Esophagus muscularis mucosa (tissue), 4 donors: ENCODE data around the gene LRRC63. TPM values are rescaled to one million over a fixed set of nuclear protein-coding genes. Genes with fewer than 3 reads are reported as not detected.
A peak's percentile ranks its signal among the peaks of the same experiment; 100 is the strongest.

Experiments used
- DNase-seq: peaks from one replicate; pipeline ENCODE4 v3.0.0-alpha.2; 2017; ENCODE audit errors: extremely low spot score
- H3K27ac ChIP-seq, 4 donors: fragments of 200-600 bp; sonication (generic); replicated peaks in 1 of 4; 1 replicate in 3 of 4; 2 replicates in 1 of 4; pipeline ENCODE4 v1.5.1; 2016 to 2019; ENCODE audit warnings: mild to moderate bottlenecking in 1 of 4
- H3K27me3 ChIP-seq, 4 donors: fragments of 200-600 bp; sonication (generic); one replicate each; pipeline versions ENCODE4 v1.5.1 to v1.6.0; 2016 to 2019
- H3K36me3 ChIP-seq, 4 donors: fragments of 200-600 bp; sonication (generic); one replicate each; pipeline ENCODE4 v1.5.1; 2016 to 2019
- H3K4me1 ChIP-seq, 4 donors: fragments of 200-600 bp; sonication (generic); one replicate each; pipeline ENCODE4 v1.5.1; 2016 to 2019
- H3K4me3 ChIP-seq, 4 donors: fragments of 200-600 bp; sonication (generic); 1 replicate in 2 of 4; 2 replicates in 2 of 4; pipeline ENCODE4 v1.5.1; 2016 to 2019; ENCODE audit warnings: mild to moderate bottlenecking in 4 of 4, moderate library complexity in 1 of 4
- H3K9me3 ChIP-seq, 4 donors: fragments of 200-600 bp; sonication (generic); 1 replicate in 3 of 4; 2 replicates in 1 of 4; pipeline ENCODE4 v1.5.1; 2016 to 2019
- CTCF ChIP-seq, 3 experiments: fragments of 200-600 bp in 2 of 3; fragments of 450-650 bp in 1 of 3; sonication (generic) in 2 of 3; IDR thresholded peaks; one replicate each; pipeline ENCODE4 v1.5.1; 2017 to 2019; ENCODE audit warnings: antibody characterized with exemption in 3 of 3, mild to moderate bottlenecking in 2 of 3, moderate library complexity in 1 of 3
- EP300 ChIP-seq: sonication (generic); formaldehyde crosslinking; IDR thresholded peaks from one replicate; pipeline ENCODE4 v1.6.1; 2017; ENCODE audit warnings: antibody characterized with exemption
- POLR2A ChIP-seq: fragments of 450-650 bp; IDR thresholded peaks from one replicate; pipeline ENCODE4 v1.6.1; 2017; ENCODE audit warnings: antibody characterized with exemption, moderate library complexity, mild to moderate bottlenecking, low read depth
- POLR2AphosphoS5 ChIP-seq, 2 donors: sonication (generic); formaldehyde crosslinking; IDR thresholded peaks; one replicate each; pipeline ENCODE4 v1.6.1; 2017; ENCODE audit warnings: antibody characterized with exemption in 2 of 2
- WGBS: methylation state at CpG from one replicate; pipeline ENCODE4 v1.1.5; 2018; 5-methylcytosine and 5-hydroxymethylcytosine counted together
- intact Hi-C: fragments of 100-400 bp; cut with DNase I; formaldehyde crosslinking; loops from one replicate; pipeline ENCODE4 v1.15.1; 2023
- total RNA-seq, 4 donors: library from RNA; depleted of rRNA; stranded (reverse); fragments of >200 nt; gene quantifications; one replicate each; pipeline versions ENCODE4 v1.1.0 to v1.2.1, GENCODE V29; 2016

LRRC63 gene
- total RNA-seq, 4 donors from 2014 or later: 0.19 TPM; not detected in 3

- Histone ChIP-seq H3K27ac (no peak overlapping the region), H3K4me3 (no peak overlapping the region), H3K9me3 (no peaks in the 10 kb centered on the region), H3K4me1 (peaks cover 0 to 9% (median 0%) of the 10 kb centered on the region in 4 donors), H3K36me3 (no peaks in the 10 kb centered on the region), H3K27me3 (peaks cover 0 to 14% (median 0%) of the 10 kb centered on the region in 4 donors)
- WGBS: 90% methylated on average over 2 of the region's 2 CpGs
- intact Hi-C loops: no loop called here
- DNase-seq: no peak
- TF ChIP-seq EP300: no peak
- no peak for TF ChIP-seq POLR2AphosphoS5 (IDR thresholded peaks at IDR 0.05)
- no peak for TF ChIP-seq POLR2A
- TF ChIP-seq CTCF (IDR thresholded peaks at IDR 0.05): no peak
These were observed 38.1 kb upstream of the LRRC63 start for GRCh38 chr13:46173656-46174055.

GRCh38 chr13:46176756-46177155 is 35.0 kb upstream of the LRRC63 start:
- TF ChIP-seq EP300: no peak
- no peak for TF ChIP-seq CTCF (IDR thresholded peaks at IDR 0.05)
- H3K4me3 ChIP-seq: no peak overlapping the region
- H3K36me3 ChIP-seq: no peaks in the 10 kb centered on the region
- H3K27ac ChIP-seq: peak overlapping the region in 2 of 4 donors; percentile 5 to 35
- DNase-seq: no peak
- peaks cover 0 to 12% (median 0%) of the 10 kb centered on the region in 4 donors for H3K27me3 ChIP-seq
- H3K4me1 ChIP-seq: no peaks in the 10 kb centered on the region
- no peaks in the 10 kb centered on the region for H3K9me3 ChIP-seq
- WGBS: 49% methylated on average over 3 of the region's 3 CpGs
- intact Hi-C loops: no loop called here

- TF ChIP-seq CTCF (IDR thresholded peaks at IDR 0.05): no peak
- TF ChIP-seq EP300: no peak
- no peak for TF ChIP-seq POLR2AphosphoS5 (IDR thresholded peaks at IDR 0.05)
- TF ChIP-seq POLR2A: no peak
- Histone ChIP-seq H3K4me1 (no peaks in the 10 kb centered on the region), H3K9me3 (no peaks in the 10 kb centered on the region), H3K27me3 (peaks cover 0 to 4% (median 0%) of the 10 kb centered on the region in 4 donors), H3K27ac (no peak overlapping the region), H3K36me3 (no peaks in the 10 kb centered on the region), H3K4me3 (no peak overlapping the region)
- intact Hi-C loops: no loop called here
- 72% methylated on average over 5 of the region's 5 CpGs for WGBS
- DNase-seq: no peak
These were observed 33.6 kb upstream of the LRRC63 start for GRCh38 chr13:46178143-46178542.

- no peaks in the 10 kb centered on the region for H3K4me1 ChIP-seq
- TF ChIP-seq CTCF (IDR thresholded peaks at IDR 0.05): no peak
- TF ChIP-seq EP300: no peak
- TF ChIP-seq POLR2AphosphoS5 (IDR thresholded peaks at IDR 0.05): no peak
- TF ChIP-seq POLR2A: no peak
- H3K27me3 ChIP-seq: no peaks in the 10 kb centered on the region
- H3K27ac ChIP-seq: no peak overlapping the region
- no peak overlapping the region for H3K4me3 ChIP-seq
- H3K9me3 ChIP-seq: no peaks in the 10 kb centered on the region
- intact Hi-C loops: no loop called here
- DNase-seq: no peak
- H3K36me3 ChIP-seq: no peaks in the 10 kb centered on the region
These were observed 32.9 kb upstream of the LRRC63 start for GRCh38 chr13:46178821-46179220.

GRCh38 chr13:46179491-46179908 is 32.2 kb upstream of the LRRC63 start:
- no peak for DNase-seq
- H3K27ac ChIP-seq: no peak overlapping the region
- no peaks in the 10 kb centered on the region for H3K36me3 ChIP-seq
- no peaks in the 10 kb centered on the region for H3K27me3 ChIP-seq
- 67% methylated on average over 3 of the region's 3 CpGs for WGBS
- intact Hi-C loops: no loop called here
- H3K4me1 ChIP-seq: no peaks in the 10 kb centered on the region
- no peak overlapping the region for H3K4me3 ChIP-seq
- TF ChIP-seq EP300: no peak
- no peak for TF ChIP-seq CTCF (IDR thresholded peaks at IDR 0.05)
- TF ChIP-seq POLR2A: no peak
- TF ChIP-seq POLR2AphosphoS5 (IDR thresholded peaks at IDR 0.05): no peak
- H3K9me3 ChIP-seq: no peaks in the 10 kb centered on the region
